ENCODE data around the gene SLFN13. TPM values are rescaled to one million over a fixed set of nuclear protein-coding genes. Genes with fewer than 3 reads are reported as not detected.

SLFN13 gene
- total RNA-seq, 1 experiment from 2014 or later: 0.10 TPM

GRCh38 chr17:35448899-35449227 lies 297 bp upstream of the SLFN13 start:
- no peak overlapping the region for H3K27ac ChIP-seq (ENCODE audit: low read depth, low read length)
- ATAC-seq (no peak), DNase-seq (ENCODE audit: low read depth, low spot score) (no peak)
- no peaks in the 10 kb centered on the region for H3K79me2 ChIP-seq (ENCODE audit: insufficient read depth, low read length)
- H3K9ac ChIP-seq (ENCODE audit: low read length): no peak overlapping the region
- no peaks in the 10 kb centered on the region for H3K9me3 ChIP-seq (ENCODE audit: control insufficient read depth in 1 of 2, insufficient read depth in 1 of 2, low read depth in 1 of 2, low read length in 2 of 2)
- H3K36me3 ChIP-seq (ENCODE audit: control insufficient read depth in 1 of 2, insufficient read depth in 2 of 2, low read length in 2 of 2): no peaks in the 10 kb centered on the region
- no peaks in the 10 kb centered on the region for H4K20me1 ChIP-seq (ENCODE audit: insufficient read depth)
- no peak overlapping the region for H3K4me2 ChIP-seq (ENCODE audit: low read length)
- intact Hi-C loops (cut with micrococcal nuclease): no loop called here
- TF ChIP-seq EZH2 (IDR thresholded peaks at IDR 0.05): no peak
- TF ChIP-seq, protein P1, sequence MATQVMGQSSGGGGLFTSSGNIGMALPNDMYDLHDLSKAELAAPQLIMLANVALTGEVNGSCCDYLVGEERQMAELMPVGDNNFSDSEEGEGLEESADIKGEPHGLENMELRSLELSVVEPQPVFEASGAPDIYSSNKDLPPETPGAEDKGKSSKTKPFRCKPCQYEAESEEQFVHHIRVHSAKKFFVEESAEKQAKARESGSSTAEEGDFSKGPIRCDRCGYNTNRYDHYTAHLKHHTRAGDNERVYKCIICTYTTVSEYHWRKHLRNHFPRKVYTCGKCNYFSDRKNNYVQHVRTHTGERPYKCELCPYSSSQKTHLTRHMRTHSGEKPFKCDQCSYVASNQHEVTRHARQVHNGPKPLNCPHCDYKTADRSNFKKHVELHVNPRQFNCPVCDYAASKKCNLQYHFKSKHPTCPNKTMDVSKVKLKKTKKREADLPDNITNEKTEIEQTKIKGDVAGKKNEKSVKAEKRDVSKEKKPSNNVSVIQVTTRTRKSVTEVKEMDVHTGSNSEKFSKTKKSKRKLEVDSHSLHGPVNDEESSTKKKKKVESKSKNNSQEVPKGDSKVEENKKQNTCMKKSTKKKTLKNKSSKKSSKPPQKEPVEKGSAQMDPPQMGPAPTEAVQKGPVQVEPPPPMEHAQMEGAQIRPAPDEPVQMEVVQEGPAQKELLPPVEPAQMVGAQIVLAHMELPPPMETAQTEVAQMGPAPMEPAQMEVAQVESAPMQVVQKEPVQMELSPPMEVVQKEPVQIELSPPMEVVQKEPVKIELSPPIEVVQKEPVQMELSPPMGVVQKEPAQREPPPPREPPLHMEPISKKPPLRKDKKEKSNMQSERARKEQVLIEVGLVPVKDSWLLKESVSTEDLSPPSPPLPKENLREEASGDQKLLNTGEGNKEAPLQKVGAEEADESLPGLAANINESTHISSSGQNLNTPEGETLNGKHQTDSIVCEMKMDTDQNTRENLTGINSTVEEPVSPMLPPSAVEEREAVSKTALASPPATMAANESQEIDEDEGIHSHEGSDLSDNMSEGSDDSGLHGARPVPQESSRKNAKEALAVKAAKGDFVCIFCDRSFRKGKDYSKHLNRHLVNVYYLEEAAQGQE (IDR thresholded peaks at IDR 0.05; ENCODE audit: low read depth): no peak
- no peak for TF ChIP-seq ZNF274 (IDR thresholded peaks at IDR 0.05; ENCODE audit: low read depth, low read length)
- TF ChIP-seq CBX3 (IDR thresholded peaks at IDR 0.05; ENCODE audit: low read depth): no peak
- no peak for TF ChIP-seq SP1 (IDR thresholded peaks at IDR 0.05; ENCODE audit: low read depth)
- no peak for TF ChIP-seq RAD21 (IDR thresholded peaks at IDR 0.05; ENCODE audit: low read depth)
- no peak for TF ChIP-seq EZH2phosphoT487 (IDR thresholded peaks at IDR 0.05; ENCODE audit: borderline replicate concordance)
- no peak for TF ChIP-seq TCF7L2 (IDR thresholded peaks at IDR 0.05; ENCODE audit: borderline replicate concordance, extremely low read depth, insufficient read depth, insufficient read length)
- TF ChIP-seq MAX (IDR thresholded peaks at IDR 0.05): no peak
- TF ChIP-seq EGR1 (IDR thresholded peaks at IDR 0.05; ENCODE audit: low read depth): no peak
- TF ChIP-seq, protein P2, sequence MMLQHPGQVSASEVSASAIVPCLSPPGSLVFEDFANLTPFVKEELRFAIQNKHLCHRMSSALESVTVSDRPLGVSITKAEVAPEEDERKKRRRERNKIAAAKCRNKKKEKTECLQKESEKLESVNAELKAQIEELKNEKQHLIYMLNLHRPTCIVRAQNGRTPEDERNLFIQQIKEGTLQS (IDR thresholded peaks at IDR 0.05): no peak
- BruUV-seq (replicated peaks): no TSS peak
- no peak overlapping the region for H3K4me3 ChIP-seq (replicated peaks in 1 of 2; ENCODE audit: low read depth in 1 of 2, low read length in 2 of 2)
- ChIA-PET CTCF (no interaction called here), POLR2A (no interaction called here), RAD21 (ENCODE audit: low non-redundant PET in 1 of 2, low total read pairs in 2 of 2, uncharacterized antibody in 2 of 2, unreplicated experiment in 2 of 2) (interaction anchor here in 1 of 2 experiments (0.7 kb wide), 1 partner anchor 21 kb away, joined by 3 read pairs; no protein-coding TSS in a partner anchor)
- H3K27me3 ChIP-seq (ENCODE audit: insufficient read depth, low read length): peaks cover 37% of the 10 kb centered on the region
- no peaks in the 10 kb centered on the region for H3K9me2 ChIP-seq (ENCODE audit: insufficient read depth)
- H2AFZ ChIP-seq (ENCODE audit: low read depth, low read length, poor library complexity, severe bottlenecking): no peak overlapping the region
- H3K4me1 ChIP-seq (ENCODE audit: control insufficient read depth in 1 of 2, insufficient read depth in 2 of 2, low read length in 2 of 2): no peaks in the 10 kb centered on the region
